ENCODE measurements around the gene CPNE7.

CPNE7 gene

GRCh38 chr16:89612415-89613166, 37.0 kb downstream of the CPNE7 start:
- Histone ChIP-seq H3K4me3 (ENCODE audit: low read depth, low read length) (no peak overlapping the region), H3K9me3 (ENCODE audit: control insufficient read depth, low read length) (no peaks in the 10 kb centered on the region), H3K79me2 (no peaks in the 10 kb centered on the region), H3K36me3 (ENCODE audit: control insufficient read depth, insufficient read depth, low read length) (no peaks in the 10 kb centered on the region), H3K27ac (no peak overlapping the region), H3K27me3 (ENCODE audit: control insufficient read depth, insufficient read depth, low read length) (no peaks in the 10 kb centered on the region), H3K4me1 (no peaks in the 10 kb centered on the region), H3K4me2 (ENCODE audit: low read length) (no peak overlapping the region), H3K9ac (no peak overlapping the region), H2AFZ (no peak overlapping the region)
- TF ChIP-seq, protein P1, sequence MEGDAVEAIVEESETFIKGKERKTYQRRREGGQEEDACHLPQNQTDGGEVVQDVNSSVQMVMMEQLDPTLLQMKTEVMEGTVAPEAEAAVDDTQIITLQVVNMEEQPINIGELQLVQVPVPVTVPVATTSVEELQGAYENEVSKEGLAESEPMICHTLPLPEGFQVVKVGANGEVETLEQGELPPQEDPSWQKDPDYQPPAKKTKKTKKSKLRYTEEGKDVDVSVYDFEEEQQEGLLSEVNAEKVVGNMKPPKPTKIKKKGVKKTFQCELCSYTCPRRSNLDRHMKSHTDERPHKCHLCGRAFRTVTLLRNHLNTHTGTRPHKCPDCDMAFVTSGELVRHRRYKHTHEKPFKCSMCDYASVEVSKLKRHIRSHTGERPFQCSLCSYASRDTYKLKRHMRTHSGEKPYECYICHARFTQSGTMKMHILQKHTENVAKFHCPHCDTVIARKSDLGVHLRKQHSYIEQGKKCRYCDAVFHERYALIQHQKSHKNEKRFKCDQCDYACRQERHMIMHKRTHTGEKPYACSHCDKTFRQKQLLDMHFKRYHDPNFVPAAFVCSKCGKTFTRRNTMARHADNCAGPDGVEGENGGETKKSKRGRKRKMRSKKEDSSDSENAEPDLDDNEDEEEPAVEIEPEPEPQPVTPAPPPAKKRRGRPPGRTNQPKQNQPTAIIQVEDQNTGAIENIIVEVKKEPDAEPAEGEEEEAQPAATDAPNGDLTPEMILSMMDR (IDR thresholded peaks at IDR 0.05): no peak

- H2AFZ ChIP-seq: no peak within 1 kb of the TSS
- TF ChIP-seq, protein P1 (IDR thresholded peaks at IDR 0.05): no peak
- no peaks in the 10 kb centered on the region for H3K9me3 ChIP-seq (ENCODE audit: control insufficient read depth, low read length)
- H3K4me3 ChIP-seq (ENCODE audit: low read depth, low read length): no peak within 1 kb of the TSS
- no peaks in the 10 kb centered on the region for H3K79me2 ChIP-seq
- no peaks in the 10 kb centered on the region for H3K27me3 ChIP-seq (ENCODE audit: control insufficient read depth, insufficient read depth, low read length)
- H3K36me3 ChIP-seq (ENCODE audit: control insufficient read depth, insufficient read depth, low read length): no peaks in the 10 kb centered on the region
- H3K27ac ChIP-seq: no peak within 1 kb of the TSS
- no peak within 1 kb of the TSS for H3K9ac ChIP-seq
- H3K4me1 ChIP-seq: no peaks in the 10 kb centered on the region
- no peak within 1 kb of the TSS for H3K4me2 ChIP-seq (ENCODE audit: low read length)
Measured at GRCh38 chr16:89613231-89613953, 37.8 kb downstream of the CPNE7 start, which contains the start of gene DPEP1. TSS of gene DPEP1 (plus strand) at chr16:89613642. CDS start at chr16:89630411, 16,769 bp downstream.

DNA sequence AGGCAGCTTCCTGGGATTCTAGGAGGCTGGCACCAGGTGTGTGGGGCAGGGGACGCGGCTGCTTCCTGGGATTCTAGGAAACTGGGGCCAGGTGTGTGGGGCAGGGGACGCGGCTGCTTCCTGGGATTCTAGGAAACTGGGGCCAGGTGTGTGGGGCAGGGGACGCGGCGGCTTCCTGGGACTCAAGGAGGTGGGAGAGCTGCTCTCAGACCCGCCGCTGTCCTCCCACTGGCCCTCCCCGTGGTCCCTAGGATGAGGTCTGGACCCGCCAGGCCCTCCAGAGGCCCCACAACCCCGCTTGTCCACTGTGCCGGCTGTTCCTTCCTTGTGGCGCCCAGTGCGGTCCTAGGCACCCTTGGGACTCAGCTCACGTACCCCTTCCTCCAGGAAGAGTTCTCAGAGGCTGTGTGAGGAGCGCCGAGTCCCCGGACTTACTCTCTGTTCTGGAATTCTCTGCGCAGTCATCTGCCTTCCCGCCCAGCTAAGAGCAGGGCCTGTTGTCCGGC, 38.4 kb downstream of the CPNE7 start:
- Histone ChIP-seq H3K36me3 (ENCODE audit: control insufficient read depth, insufficient read depth, low read length) (no peaks in the 10 kb centered on the region), H3K4me2 (ENCODE audit: low read length) (no peak overlapping the region), H3K79me2 (no peaks in the 10 kb centered on the region), H3K27me3 (ENCODE audit: control insufficient read depth, insufficient read depth, low read length) (no peaks in the 10 kb centered on the region), H2AFZ (no peak overlapping the region), H3K4me1 (no peaks in the 10 kb centered on the region), H3K27ac (no peak overlapping the region), H3K9ac (no peak overlapping the region), H3K4me3 (ENCODE audit: low read depth, low read length) (no peak overlapping the region), H3K9me3 (ENCODE audit: control insufficient read depth, low read length) (no peaks in the 10 kb centered on the region)
- TF ChIP-seq, protein P1 (IDR thresholded peaks at IDR 0.05): no peak

GRCh38 chr16:89615176-89615575, 39.6 kb downstream of the CPNE7 start:
- H3K9ac ChIP-seq: no peak overlapping the region
- H3K4me1 ChIP-seq: no peaks in the 10 kb centered on the region
- H3K79me2 ChIP-seq: no peaks in the 10 kb centered on the region
- TF ChIP-seq, protein P1 (IDR thresholded peaks at IDR 0.05): no peak
- H3K36me3 ChIP-seq (ENCODE audit: control insufficient read depth, insufficient read depth, low read length): no peaks in the 10 kb centered on the region
- no peaks in the 10 kb centered on the region for H3K27me3 ChIP-seq (ENCODE audit: control insufficient read depth, insufficient read depth, low read length)
- no peak overlapping the region for H3K27ac ChIP-seq
- H3K4me2 ChIP-seq (ENCODE audit: low read length): no peak overlapping the region
- no peak overlapping the region for H2AFZ ChIP-seq
- no peak overlapping the region for H3K4me3 ChIP-seq (ENCODE audit: low read depth, low read length)
- no peaks in the 10 kb centered on the region for H3K9me3 ChIP-seq (ENCODE audit: control insufficient read depth, low read length)
